Ovary (tissue), 3 donors: ENCODE results near the gene BICDL2.

Experiments used
- POLR2A ChIP-seq: fragments of 450-650 bp; IDR thresholded peaks from one replicate; pipeline ENCODE4 v1.6.1; 2017; ENCODE audit warnings: antibody characterized with exemption, mild to moderate bottlenecking, moderate library complexity
- TF ChIP-seq, protein P1 (sequence below), 3 donors: fragments of 450-650 bp in 2 of 3; fragments of 200-600 bp in 1 of 3; IDR thresholded peaks; one replicate each; pipeline versions ENCODE4 v1.5.1 to v1.8.0; 2016 to 2022; ENCODE audit warnings: antibody characterized with exemption in 3 of 3, mild to moderate bottlenecking in 1 of 3
- donor health status: DM: no; HTN: no; CAD: no.

- TF ChIP-seq, protein P1, sequence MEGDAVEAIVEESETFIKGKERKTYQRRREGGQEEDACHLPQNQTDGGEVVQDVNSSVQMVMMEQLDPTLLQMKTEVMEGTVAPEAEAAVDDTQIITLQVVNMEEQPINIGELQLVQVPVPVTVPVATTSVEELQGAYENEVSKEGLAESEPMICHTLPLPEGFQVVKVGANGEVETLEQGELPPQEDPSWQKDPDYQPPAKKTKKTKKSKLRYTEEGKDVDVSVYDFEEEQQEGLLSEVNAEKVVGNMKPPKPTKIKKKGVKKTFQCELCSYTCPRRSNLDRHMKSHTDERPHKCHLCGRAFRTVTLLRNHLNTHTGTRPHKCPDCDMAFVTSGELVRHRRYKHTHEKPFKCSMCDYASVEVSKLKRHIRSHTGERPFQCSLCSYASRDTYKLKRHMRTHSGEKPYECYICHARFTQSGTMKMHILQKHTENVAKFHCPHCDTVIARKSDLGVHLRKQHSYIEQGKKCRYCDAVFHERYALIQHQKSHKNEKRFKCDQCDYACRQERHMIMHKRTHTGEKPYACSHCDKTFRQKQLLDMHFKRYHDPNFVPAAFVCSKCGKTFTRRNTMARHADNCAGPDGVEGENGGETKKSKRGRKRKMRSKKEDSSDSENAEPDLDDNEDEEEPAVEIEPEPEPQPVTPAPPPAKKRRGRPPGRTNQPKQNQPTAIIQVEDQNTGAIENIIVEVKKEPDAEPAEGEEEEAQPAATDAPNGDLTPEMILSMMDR (IDR thresholded peaks at IDR 0.05), result no peak
- no peak for TF ChIP-seq POLR2A
Measured at GRCh38 chr16:3000540-3000939, 36.2 kb downstream of the BICDL2 start.
